ENCODE results near the gene SCAMP2.

SCAMP2 gene

DNA sequence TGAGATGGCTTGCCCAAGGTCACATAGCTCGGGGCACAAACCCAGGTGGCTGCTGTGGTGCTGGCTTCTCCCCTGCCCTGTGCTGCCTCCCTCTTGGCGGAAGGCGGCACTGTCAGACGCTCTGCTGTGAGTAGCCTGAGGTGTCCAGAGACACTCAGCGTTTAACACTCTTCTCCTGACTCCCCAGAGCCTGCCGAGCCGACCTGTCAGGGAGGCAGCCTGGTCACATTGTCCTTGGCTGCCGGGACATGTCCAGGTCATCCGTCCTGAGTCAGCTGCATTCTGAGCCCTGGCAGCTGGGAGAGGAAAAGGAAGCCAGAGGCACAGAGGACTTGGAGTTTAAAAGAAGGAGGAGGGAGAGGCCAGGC lies 55.8 kb downstream of the SCAMP2 start:
- Histone ChIP-seq H3K4me1 (ENCODE audit: low read length) (peaks cover 16% of the 10 kb centered on the region; the same call in 1 of the 2 replicates), H3K27ac (ENCODE audit: low read length) (no peak overlapping the region), H3K9me2 (replicated peaks; ENCODE audit: insufficient read depth, low read length) (no peaks in the 10 kb centered on the region), H3K4me3 (ENCODE audit: low read length) (no peak overlapping the region), H3F3A (ENCODE audit: insufficient read depth, low read length) (no peaks in the 10 kb centered on the region), H3K36me3 (replicated peaks; ENCODE audit: insufficient read depth, low read length) (no peaks in the 10 kb centered on the region), H3K9ac (ENCODE audit: low read length) (no peak overlapping the region), H3K27me3 (replicated peaks; ENCODE audit: insufficient read depth, low read length) (no peaks in the 10 kb centered on the region), H3K79me2 (ENCODE audit: low read length) (no peaks in the 10 kb centered on the region), H3K9me3 (replicated peaks; ENCODE audit: insufficient read depth, low read length) (no peaks in the 10 kb centered on the region), H4K20me1 (ENCODE audit: insufficient read depth, low read length) (no peaks in the 10 kb centered on the region), H3K4me2 (ENCODE audit: low read depth, low read length) (no peak overlapping the region), H2AFZ (ENCODE audit: low read length) (no peak overlapping the region)
- TF ChIP-seq, protein P1, sequence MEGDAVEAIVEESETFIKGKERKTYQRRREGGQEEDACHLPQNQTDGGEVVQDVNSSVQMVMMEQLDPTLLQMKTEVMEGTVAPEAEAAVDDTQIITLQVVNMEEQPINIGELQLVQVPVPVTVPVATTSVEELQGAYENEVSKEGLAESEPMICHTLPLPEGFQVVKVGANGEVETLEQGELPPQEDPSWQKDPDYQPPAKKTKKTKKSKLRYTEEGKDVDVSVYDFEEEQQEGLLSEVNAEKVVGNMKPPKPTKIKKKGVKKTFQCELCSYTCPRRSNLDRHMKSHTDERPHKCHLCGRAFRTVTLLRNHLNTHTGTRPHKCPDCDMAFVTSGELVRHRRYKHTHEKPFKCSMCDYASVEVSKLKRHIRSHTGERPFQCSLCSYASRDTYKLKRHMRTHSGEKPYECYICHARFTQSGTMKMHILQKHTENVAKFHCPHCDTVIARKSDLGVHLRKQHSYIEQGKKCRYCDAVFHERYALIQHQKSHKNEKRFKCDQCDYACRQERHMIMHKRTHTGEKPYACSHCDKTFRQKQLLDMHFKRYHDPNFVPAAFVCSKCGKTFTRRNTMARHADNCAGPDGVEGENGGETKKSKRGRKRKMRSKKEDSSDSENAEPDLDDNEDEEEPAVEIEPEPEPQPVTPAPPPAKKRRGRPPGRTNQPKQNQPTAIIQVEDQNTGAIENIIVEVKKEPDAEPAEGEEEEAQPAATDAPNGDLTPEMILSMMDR (IDR thresholded peaks at IDR 0.05; ENCODE audit: low read length) = 0 out of 2 replicates have a peak, but pooled peaks have one; percentile 12
- TF ChIP-seq EZH2 (optimal IDR thresholded peaks at IDR 0.05; ENCODE audit: low read depth, low read length) = no peak
- DNase-seq = no peak

DNA sequence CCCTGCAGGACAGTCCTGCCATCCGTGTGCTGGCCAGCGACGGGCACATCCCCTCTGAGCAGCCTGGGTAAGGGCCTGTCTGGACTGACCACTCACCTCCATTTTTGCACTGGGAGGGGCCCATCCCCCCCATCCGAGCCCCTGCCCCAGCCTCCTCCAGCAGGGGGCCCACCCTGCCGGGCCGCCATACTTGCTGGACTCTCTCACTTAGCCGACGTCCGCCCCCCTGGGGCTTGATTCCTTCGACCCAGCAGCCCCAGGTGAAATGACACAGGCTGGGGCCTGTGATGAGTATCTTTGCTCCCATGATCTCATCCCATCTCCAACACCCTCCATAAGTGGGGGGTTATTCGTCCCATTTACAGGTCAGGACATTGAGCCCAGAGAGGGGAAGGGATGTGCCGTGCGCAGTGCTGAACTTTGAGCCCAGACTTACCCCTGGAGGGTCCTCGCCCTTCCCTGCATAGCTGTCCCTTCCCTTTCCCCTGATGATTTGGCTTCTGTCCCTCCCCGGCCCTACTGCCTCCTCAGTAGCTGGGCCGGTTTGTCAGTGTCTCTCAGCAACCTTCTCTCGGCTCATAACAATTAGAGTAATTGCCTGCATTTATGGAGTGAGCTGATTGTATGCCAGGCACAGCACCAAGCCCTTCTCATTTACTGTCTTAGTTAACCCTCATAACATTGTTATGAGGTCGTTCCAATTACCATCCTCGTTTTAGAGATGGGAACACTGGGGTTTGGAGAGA lies 56.4 kb downstream of the SCAMP2 start:
- Histone ChIP-seq H3K4me2 (ENCODE audit: low read depth, low read length) (no peak overlapping the region), H3K4me1 (ENCODE audit: low read length) (peaks cover 16% of the 10 kb centered on the region; the same call in 1 of the 2 replicates), H3K9me3 (replicated peaks; ENCODE audit: insufficient read depth, low read length) (no peaks in the 10 kb centered on the region), H3K9ac (ENCODE audit: low read length) (no peak overlapping the region), H3K27me3 (replicated peaks; ENCODE audit: insufficient read depth, low read length) (no peaks in the 10 kb centered on the region), H3K79me2 (ENCODE audit: low read length) (no peaks in the 10 kb centered on the region), H2AFZ (ENCODE audit: low read length) (no peak overlapping the region), H4K20me1 (ENCODE audit: insufficient read depth, low read length) (no peaks in the 10 kb centered on the region), H3K9me2 (replicated peaks; ENCODE audit: insufficient read depth, low read length) (no peaks in the 10 kb centered on the region), H3K27ac (ENCODE audit: low read length) (no peak overlapping the region), H3K36me3 (replicated peaks; ENCODE audit: insufficient read depth, low read length) (no peaks in the 10 kb centered on the region), H3K4me3 (ENCODE audit: low read length) (no peak overlapping the region), H3F3A (ENCODE audit: insufficient read depth, low read length) (no peaks in the 10 kb centered on the region)
- DNase-seq = no peak
- TF ChIP-seq EZH2phosphoT487 (IDR thresholded peaks at IDR 0.05; ENCODE audit: low read length) (no peak), EZH2 (optimal IDR thresholded peaks at IDR 0.05; ENCODE audit: low read depth, low read length) (no peak)
- TF ChIP-seq, protein P1 (IDR thresholded peaks at IDR 0.05; ENCODE audit: low read length) = no peak

DNA sequence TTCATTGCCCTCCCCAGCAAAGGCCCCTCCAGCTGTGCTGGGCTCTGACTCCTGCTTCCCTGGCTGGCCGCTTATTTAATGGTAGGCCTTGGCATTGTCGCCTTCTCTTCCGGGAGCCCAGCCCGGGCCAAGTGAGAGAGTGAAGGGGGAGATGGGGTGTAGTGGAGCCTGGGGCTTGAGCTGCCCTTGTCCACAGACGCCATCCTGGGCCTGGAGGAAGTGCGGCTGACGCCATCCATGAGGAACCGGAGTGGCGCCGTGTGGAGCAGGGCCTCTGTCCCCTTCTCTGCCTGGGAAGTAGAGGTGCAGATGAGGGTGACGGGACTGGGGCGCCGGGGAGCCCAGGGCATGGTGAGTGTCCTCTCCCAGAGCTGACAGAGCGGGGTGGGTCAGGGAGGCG lies 57.2 kb downstream of the SCAMP2 start:
- no peak overlapping the region for H3K9ac ChIP-seq (ENCODE audit: low read length)
- H3K4me1 ChIP-seq (ENCODE audit: low read length) = peaks cover 12% of the 10 kb centered on the region; the same call in 1 of the 2 replicates
- TF ChIP-seq, protein P1 (IDR thresholded peaks at IDR 0.05; ENCODE audit: low read length) = no peak
- no peak for TF ChIP-seq EZH2phosphoT487 (IDR thresholded peaks at IDR 0.05; ENCODE audit: low read length)
- TF ChIP-seq EZH2 (optimal IDR thresholded peaks at IDR 0.05; ENCODE audit: low read depth, low read length) = no peak
- H3K36me3 ChIP-seq (replicated peaks; ENCODE audit: insufficient read depth, low read length) = no peaks in the 10 kb centered on the region
- no peak overlapping the region for H3K4me3 ChIP-seq (ENCODE audit: low read length)
- no peaks in the 10 kb centered on the region for H3K79me2 ChIP-seq (ENCODE audit: low read length)
- no peak overlapping the region for H2AFZ ChIP-seq (ENCODE audit: low read length)
- no peak for DNase-seq
- H4K20me1 ChIP-seq (ENCODE audit: insufficient read depth, low read length) = no peaks in the 10 kb centered on the region
- H3K27ac ChIP-seq (ENCODE audit: low read length) = no peak overlapping the region
- no peaks in the 10 kb centered on the region for H3K27me3 ChIP-seq (replicated peaks; ENCODE audit: insufficient read depth, low read length)
- H3K9me3 ChIP-seq (replicated peaks; ENCODE audit: insufficient read depth, low read length) = no peaks in the 10 kb centered on the region
- H3K4me2 ChIP-seq (ENCODE audit: low read depth, low read length) = no peak overlapping the region
- H3K9me2 ChIP-seq (replicated peaks; ENCODE audit: insufficient read depth, low read length) = no peaks in the 10 kb centered on the region
- no peaks in the 10 kb centered on the region for H3F3A ChIP-seq (ENCODE audit: insufficient read depth, low read length)

All from MM.1S (cell line).